Endothelial cell (in vitro differentiated cells): Measurements from ENCODE around the gene NDUFS4. TPM values are rescaled to one million over a fixed set of nuclear protein-coding genes. Genes with fewer than 3 reads are reported as not detected.
"Not testable (repeated sequence)": the region's sequence is repeated elsewhere in the genome, so short reads cannot be mapped to it uniquely, and the experiment has no call there.

Source experiments
- DNase-seq: peaks from one replicate; pipeline ENCODE4 v3.0.0; 2021; ENCODE audit warnings: low spot score
- H3K27ac Mint-ChIP-seq: one replicate; pipeline ENCODE4 v1.8.0; 2021; ENCODE audit warnings: mixed read lengths, inconsistent platforms; ENCODE audit not compliant: unreplicated experiment
- H3K27me3 Mint-ChIP-seq: one replicate; pipeline ENCODE4 v1.8.0; 2021; ENCODE audit warnings: mild to moderate bottlenecking, moderate library complexity, mixed read lengths, inconsistent platforms; ENCODE audit not compliant: unreplicated experiment
- H3K36me3 Mint-ChIP-seq: one replicate; pipeline ENCODE4 v1.8.0; 2021; ENCODE audit warnings: mild to moderate bottlenecking, low read depth, mixed read lengths, inconsistent platforms; ENCODE audit not compliant: unreplicated experiment
- H3K4me1 Mint-ChIP-seq: one replicate; pipeline ENCODE4 v1.8.0; 2021; ENCODE audit warnings: mild to moderate bottlenecking, mixed read lengths, inconsistent platforms; ENCODE audit not compliant: unreplicated experiment
- H3K4me3 Mint-ChIP-seq: one replicate; pipeline ENCODE4 v1.8.0; 2021; ENCODE audit warnings: mild to moderate bottlenecking, mixed read lengths, inconsistent platforms; ENCODE audit not compliant: unreplicated experiment
- H3K9me3 Mint-ChIP-seq: one replicate; pipeline ENCODE4 v1.8.0; 2021; ENCODE audit warnings: mixed read lengths, inconsistent platforms; ENCODE audit not compliant: unreplicated experiment
- total RNA-seq: library from RNA; stranded (reverse); fragmentation: NEBNext Ultra II Directional; extraction: Animal tissue kit (Norgen Biotek cat#: 25700); gene quantifications from one replicate; pipeline ENCODE4 v1.2.1, GENCODE V29; 2021; ENCODE audit not compliant: unreplicated experiment
- TF ChIP-seq, protein P1 (sequence below): fragments of 200-600 bp; sonication (generic); IDR thresholded peaks from one replicate; pipeline ENCODE4 v1.5.0; 2021; ENCODE audit warnings: antibody characterized with exemption; ENCODE audit not compliant: unreplicated experiment

The NDUFS4 gene
- total RNA-seq, 1 donor from 2014 or later = 88.8 TPM

DNA sequence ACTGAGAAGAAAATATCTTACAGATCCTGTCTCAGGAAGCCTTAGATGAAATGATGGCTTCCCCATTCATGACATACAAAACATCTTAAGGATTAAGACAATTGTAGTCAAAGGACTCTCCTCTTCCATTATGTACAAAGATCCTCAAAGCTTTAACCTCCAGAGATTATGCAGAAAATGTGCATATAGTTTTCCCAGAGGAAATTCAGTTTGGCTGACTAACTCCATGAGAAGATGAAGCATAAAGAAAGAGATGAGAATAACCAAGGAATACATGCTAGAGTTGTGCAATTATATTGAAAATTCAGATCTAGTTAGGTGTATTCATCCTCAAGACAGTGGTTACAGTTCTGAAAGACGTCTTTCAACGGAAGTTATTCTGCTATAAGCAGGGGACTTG, 18.6 kb upstream of the NDUFS4 start:
- TF ChIP-seq, protein P1, sequence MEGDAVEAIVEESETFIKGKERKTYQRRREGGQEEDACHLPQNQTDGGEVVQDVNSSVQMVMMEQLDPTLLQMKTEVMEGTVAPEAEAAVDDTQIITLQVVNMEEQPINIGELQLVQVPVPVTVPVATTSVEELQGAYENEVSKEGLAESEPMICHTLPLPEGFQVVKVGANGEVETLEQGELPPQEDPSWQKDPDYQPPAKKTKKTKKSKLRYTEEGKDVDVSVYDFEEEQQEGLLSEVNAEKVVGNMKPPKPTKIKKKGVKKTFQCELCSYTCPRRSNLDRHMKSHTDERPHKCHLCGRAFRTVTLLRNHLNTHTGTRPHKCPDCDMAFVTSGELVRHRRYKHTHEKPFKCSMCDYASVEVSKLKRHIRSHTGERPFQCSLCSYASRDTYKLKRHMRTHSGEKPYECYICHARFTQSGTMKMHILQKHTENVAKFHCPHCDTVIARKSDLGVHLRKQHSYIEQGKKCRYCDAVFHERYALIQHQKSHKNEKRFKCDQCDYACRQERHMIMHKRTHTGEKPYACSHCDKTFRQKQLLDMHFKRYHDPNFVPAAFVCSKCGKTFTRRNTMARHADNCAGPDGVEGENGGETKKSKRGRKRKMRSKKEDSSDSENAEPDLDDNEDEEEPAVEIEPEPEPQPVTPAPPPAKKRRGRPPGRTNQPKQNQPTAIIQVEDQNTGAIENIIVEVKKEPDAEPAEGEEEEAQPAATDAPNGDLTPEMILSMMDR = no peak
- Mint-ChIP-seq H3K4me1 (peaks cover 12% of the 10 kb centered on the region), H3K4me3 (no peak overlapping the region), H3K9me3 (no peaks in the 10 kb centered on the region), H3K36me3 (no peaks in the 10 kb centered on the region), H3K27me3 (no peaks in the 10 kb centered on the region), H3K27ac (no peak overlapping the region)
- no peak for DNase-seq

DNA sequence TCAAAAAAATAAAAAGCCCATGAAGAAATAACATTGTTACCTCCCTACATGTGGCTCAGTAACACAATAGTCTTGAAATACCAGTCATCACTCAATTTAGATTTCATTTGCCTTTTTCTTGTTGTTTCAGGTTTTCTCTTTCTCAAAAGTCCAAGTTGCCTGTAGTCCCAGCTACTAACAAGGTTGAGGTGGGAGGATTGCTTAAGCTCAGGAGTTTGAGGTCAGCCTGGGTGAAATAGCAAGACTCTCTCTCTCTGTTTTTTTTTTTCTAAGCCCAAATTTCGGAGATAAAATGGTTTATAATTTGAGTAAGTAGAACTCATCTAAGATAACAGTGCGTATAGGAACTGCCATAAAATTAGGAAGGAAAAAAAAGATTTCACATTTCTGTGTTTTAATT, 17.5 kb upstream of the NDUFS4 start:
- Mint-ChIP-seq H3K27me3 (no peaks in the 10 kb centered on the region), H3K9me3 (no peaks in the 10 kb centered on the region), H3K27ac (no peak overlapping the region), H3K4me1 (peaks cover 13% of the 10 kb centered on the region), H3K4me3 (no peak overlapping the region), H3K36me3 (no peaks in the 10 kb centered on the region)
- no peak for DNase-seq
- TF ChIP-seq, protein P1 = no peak

DNA sequence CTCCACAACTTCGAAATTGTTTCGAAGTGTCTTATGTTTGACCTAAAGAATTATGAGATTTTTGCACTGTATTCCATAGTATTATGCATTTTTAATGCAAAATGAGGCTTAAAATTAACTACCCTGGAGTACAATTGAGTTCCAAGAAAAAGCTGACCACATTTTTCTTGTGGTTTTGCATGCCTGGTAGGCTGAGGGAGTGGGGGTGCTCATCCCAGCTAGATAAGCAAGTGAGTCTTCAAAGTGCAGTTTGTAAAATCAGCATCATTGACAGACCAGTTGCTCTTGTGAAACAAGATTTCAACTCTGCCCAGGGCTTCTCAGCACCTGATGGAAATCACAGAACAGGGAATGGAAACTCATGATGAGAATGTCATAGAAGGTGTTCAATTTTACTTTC, 17.0 kb upstream of the NDUFS4 start:
- Mint-ChIP-seq H3K36me3 (no peaks in the 10 kb centered on the region), H3K27me3 (no peaks in the 10 kb centered on the region), H3K27ac (no peak overlapping the region), H3K4me1 (peaks cover 13% of the 10 kb centered on the region), H3K9me3 (no peaks in the 10 kb centered on the region), H3K4me3 (no peak overlapping the region)
- TF ChIP-seq, protein P1 = no peak
- no peak for DNase-seq

DNA sequence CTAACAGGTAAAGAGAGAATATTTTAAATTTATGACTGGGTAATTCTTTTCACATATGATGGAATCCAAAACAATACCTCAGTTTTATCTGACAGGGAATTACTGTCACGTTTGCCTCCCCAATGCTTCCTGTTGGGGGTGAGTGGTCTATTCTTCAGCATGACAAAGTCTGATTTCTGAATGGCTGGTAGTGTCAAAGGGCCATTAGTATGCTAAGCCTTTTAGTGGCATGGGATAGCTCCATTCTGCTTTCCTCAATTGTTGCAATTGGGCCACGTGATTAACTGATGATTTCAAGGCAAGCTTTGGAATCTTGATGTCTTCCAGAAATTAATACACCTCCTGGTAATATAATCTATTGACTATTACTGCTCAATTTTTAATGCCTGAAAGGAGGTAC, 14.7 kb upstream of the NDUFS4 start:
- H3K4me3 Mint-ChIP-seq = no peak overlapping the region
- TF ChIP-seq, protein P1 = no peak
- H3K27me3 Mint-ChIP-seq = no peaks in the 10 kb centered on the region
- peaks cover 19% of the 10 kb centered on the region for H3K4me1 Mint-ChIP-seq
- no peaks in the 10 kb centered on the region for H3K36me3 Mint-ChIP-seq
- no peak overlapping the region for H3K27ac Mint-ChIP-seq
- no peaks in the 10 kb centered on the region for H3K9me3 Mint-ChIP-seq
- no peak for DNase-seq

DNA sequence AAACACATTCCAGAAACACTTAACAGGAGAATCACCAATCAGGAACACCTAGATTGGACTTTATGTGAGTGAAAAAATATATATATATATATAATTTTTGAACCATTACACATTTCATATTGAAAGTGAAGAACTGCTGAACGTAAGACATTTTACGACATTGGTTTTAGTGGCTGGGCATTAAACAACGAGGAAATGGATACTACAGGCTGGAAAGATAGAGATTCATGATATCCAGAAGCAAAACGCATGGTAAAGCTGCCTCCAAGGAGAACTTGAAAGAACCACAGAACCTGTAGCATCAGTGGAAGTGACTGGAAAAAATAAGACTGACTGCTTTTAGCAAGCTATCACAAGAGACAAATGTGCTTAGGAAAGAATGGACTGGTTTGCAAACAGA, 13.2 kb upstream of the NDUFS4 start:
- TF ChIP-seq, protein P1 = no peak
- Mint-ChIP-seq H3K36me3 (no peaks in the 10 kb centered on the region), H3K27me3 (no peaks in the 10 kb centered on the region), H3K27ac (no peak overlapping the region), H3K9me3 (no peaks in the 10 kb centered on the region), H3K4me3 (no peak overlapping the region), H3K4me1 (peaks cover 19% of the 10 kb centered on the region)
- no peak for DNase-seq

DNA sequence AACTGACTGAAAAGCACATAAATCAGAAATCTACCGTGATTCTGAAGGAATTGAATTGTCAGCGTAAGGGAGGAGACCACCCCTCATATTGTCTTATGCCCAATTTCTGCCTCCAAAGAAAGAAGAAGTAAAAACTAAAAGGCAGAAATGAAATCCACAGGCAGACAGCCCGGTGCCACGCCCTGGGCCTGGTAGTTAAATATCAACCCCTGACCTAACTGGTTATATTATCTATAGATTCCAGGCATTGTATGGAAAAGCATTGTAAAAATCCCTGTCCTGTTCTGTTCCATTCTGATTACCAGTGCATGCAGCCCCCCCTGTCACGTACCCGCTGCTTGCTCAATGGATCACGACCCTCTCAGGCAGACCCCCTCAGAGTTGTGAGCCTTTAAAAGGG, 11.9 kb upstream of the NDUFS4 start:
- H3K9me3 Mint-ChIP-seq, DNase-seq, H3K27ac Mint-ChIP-seq, H3K27me3 Mint-ChIP-seq, H3K36me3 Mint-ChIP-seq, H3K4me3 Mint-ChIP-seq: not testable (repeated sequence)
- H3K4me1 Mint-ChIP-seq = peaks cover 25% of the 10 kb centered on the region
